Bronchus fibroblast of lung (primary cell): ENCODE measurements around the gene URB2. TPM values are rescaled to one million over a fixed set of nuclear protein-coding genes. Genes with fewer than 3 reads are reported as not detected.

Source experiments
- total RNA-seq: library from RNA; depleted of rRNA; stranded (reverse); fragments of >200 nt; gene quantifications from 2 replicates; pipeline ENCODE4 v1.2.3, GENCODE V29; 2015

URB2 gene
- 6.5 and 8.9 TPM in 2 replicates for total RNA-seq

GRCh38 chr1:229625915-229626831 is at the start of gene URB2, which contains the start of gene TAF5L:
TSS of gene URB2 (plus strand) at chr1:229626247. CDS start at chr1:229627634, 1,387 bp downstream.
TSS of gene TAF5L (minus strand) at chr1:229626122. CDS start at chr1:229614482, 11,640 bp downstream.

Other genes with a start within 250 kb of the URB2 start
- gene ACTA1, start 192.2 kb upstream of the URB2 start, total RNA-seq, result not detected in 2 replicates
- gene NUP133, start 117.9 kb upstream of the URB2 start, total RNA-seq, result 35.2 and 53.5 TPM in 2 replicates
- 10.3 and 14.8 TPM in 2 replicates for gene ABCB10, start 67.5 kb upstream of the URB2 start, total RNA-seq
- gene TAF5L, start 125 bp upstream of the URB2 start, total RNA-seq, result 10.9 and 11.7 TPM in 2 replicates